Embryonic facial prominence (tissue), 1 donor: ENCODE measurements around the gene TTC39A.
"Not testable (repeated sequence)": the region's sequence is repeated elsewhere in the genome, so short reads cannot be mapped to it uniquely, and the experiment has no call there.

Experiments
- DNase-seq: peaks from one replicate; pipeline ENCODE4 v3.0.0-alpha.2; 2016; ENCODE audit errors: extremely low spot score

TTC39A gene

DNA sequence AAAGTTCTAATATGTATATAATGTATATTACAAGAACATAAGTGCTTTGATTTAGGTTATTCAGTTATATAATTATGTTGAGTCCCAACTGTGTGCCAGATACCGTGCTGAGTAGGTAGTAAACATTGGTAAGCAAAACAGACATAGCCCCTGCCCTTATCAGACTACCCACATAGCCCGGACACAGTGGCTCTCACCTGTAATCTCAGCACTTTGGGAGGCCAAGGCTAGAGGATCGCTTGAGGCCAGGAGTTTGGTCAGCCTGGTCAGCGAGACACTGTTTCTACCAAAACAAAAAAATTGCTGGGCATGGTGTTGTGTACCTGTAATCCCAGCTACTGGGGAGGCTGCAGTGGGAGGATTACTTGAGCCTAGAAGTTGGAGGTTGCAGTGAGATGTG, 63.6 kb downstream of the TTC39A start:
- no peak for DNase-seq

DNA sequence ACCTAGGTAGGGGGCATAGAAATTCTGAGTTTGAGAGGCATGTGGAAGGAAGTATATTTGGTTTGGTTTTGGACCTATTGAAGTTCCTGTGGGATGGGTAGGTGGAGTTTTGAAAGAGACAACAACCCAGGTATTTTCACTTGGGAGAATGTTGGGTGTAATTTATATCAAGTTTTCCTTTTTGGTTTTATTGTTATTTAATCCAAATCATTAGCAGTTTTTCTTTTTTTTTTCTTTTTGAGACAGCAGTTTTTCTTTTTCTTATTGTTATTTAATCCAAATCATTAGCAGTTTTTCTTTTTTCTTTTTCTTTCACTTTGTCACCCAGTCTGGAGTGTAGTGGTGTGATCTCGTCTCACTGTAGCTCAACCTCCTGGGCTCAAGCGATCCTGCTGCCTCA, 64.2 kb downstream of the TTC39A start:
- DNase-seq: no peak

DNA sequence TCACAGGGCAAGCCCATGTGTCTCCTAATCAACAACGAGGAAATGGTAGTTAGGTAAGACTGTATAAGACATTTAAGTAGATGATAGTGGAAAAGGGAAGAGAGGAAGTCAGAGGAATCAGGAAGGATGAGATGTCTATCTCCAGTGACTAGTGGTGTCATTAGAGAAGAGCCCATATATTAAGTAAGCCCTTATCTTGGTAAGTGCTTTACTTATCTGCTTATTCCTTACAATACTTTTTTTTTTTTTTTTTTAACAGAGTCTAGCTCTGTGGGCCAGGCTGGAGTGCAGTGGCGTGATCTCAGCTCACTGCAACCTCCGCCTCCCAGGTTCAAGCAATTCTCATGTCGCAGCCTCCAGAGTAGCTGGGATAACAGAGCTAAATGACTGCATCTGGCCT, 64.7 kb downstream of the TTC39A start:
- no peak for DNase-seq

DNA sequence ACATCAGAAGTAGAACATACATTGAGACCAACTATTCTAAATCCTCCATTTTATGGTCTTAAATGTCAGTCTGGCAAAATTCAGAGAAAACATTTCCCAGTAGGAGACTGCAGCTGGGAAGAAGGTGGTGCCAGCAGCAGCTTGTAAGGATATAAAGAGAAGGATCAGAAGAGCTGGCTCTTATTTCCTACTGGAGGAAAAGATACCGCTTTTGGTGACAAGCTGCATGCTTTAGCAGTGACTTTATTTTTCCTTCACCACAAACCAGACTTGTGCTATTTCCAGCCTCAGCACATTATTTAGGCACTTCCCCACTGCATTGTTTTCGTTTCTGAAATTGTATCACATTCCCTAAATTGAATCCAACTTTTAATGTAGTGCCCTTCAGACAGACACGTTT, 65.9 kb downstream of the TTC39A start:
- peak; percentile 20 for DNase-seq

DNA sequence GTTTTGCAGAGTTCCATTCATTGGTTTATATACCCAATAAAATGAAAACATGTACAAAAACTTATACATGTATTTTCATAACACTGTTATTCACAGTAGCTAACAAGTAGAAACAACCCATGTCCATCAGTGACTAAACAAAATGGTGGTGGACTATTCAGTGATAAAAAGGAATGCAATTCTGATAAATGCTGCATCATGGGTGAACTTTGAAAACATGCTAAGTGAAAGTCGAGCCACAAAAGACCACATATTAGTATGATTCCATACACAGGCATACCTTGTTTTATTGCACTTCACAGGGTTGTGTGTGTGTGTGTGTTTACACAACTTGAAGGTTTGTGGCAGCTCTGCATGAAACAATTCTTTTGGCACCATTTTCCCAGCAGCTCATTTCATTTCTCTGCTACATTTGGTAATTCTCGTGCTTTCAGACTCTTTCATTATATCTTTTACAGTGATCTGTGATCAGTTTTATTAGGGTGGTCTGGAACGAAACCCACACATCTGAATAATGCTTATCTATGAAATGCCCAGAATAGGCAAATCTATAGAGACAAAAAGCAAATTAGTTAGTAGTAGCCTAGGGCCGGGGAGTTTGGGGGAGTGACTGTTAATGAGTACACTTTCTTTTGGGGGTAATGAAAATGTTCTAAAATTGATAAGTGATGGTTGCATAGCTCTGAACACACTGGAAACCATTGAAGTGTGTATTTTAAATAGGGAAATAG, 67.0 kb downstream of the TTC39A start:
- no peak for DNase-seq

DNA sequence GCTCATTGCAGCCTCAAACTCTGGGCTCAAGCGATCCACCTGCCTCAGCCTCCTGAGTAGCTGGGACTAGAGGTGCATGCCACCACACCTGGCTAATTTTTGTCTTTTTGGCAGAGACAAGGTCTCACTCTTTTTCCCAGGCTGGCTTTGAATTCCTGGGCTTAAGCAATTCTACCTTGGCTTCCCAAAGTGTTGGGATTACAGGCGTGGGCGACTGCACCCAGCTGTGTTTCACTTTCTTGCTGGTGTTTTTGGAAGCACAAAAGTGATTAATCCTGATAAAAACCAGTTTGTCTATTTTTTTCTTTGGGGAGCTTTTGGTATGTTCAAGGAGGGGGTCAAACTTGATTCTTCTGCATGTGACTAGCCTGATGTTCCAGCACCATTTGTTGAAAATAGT, 75.0 kb downstream of the TTC39A start:
- no peak for DNase-seq

DNA sequence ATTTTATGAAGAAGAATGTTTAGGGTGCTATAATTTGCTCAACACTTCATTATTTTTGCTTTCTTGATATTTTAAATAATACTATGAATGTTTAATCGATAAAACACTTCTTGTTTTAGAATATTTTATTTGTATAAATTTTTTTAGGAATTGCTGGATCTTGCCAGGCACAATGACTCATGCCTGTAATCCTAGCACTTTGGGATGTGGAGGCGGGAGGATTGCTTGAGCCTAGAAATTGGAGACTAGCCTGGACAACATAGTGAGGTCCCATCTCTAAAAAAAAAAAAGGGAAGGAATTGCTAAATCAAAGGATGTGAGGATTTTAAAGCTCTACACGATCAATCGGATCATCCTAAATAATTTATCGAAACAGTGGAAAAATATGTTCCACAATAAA, 76.7 kb downstream of the TTC39A start:
- DNase-seq: no peak

DNA sequence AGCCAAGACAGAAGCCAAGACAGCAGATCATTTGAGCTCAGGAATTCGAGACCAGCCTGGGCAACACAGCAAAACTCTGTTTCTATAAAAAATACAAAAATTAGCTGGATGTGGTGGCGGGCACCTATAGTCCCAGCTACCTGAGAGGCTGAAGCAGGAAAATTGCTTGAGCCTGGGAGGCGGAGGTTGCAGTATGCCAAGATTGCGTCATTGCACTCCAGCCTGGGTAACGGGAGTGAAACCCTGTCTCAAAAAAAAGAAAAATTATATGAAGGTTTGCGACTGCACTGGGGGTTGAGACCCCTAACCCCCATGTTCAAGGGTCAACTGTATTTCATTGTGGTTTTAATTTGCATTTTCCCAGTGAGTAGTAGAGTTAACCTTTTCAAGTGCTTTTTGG, 78.0 kb downstream of the TTC39A start:
- DNase-seq: no peak

DNA sequence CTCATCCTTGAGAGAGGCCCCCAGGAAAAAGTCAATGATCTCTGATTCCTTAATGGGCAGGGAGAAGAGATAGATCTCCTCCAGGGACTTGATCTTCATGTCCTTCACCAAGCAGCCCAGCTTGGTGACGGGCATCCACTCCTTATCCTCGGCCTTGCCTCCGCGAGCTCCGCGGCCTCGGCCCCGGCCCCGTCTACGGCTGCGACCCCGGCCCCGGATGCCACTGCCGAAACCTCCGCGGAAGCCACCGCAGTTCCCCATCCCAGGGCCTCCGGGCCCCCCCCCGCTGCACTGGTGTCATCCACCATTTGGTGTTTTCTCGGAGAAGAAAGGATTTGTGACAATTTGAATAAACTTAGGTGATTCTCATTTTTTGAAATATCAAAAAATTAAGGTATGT, 79.2 kb downstream of the TTC39A start:
- DNase-seq: not testable (repeated sequence)

DNA sequence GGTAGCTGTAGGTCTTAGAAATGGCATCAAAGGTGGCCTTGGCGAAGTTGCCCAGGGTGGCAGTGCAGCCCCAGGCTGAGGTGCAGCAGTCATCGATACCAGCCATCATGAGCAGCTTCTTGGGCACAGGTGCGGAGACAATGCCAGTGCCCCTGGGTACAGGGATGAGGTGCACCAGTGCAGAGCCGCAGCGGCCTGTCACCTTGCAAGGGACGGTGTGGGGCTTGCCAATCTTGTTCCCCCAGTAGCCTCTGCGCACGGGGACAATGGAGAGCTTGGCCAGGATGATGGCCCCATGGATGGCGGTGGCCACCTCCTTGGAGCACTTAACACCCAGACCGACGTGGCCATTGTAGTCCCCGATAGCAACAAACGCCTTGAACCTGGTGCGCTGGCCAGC, 79.6 kb downstream of the TTC39A start:
- not testable (repeated sequence) for DNase-seq

DNA sequence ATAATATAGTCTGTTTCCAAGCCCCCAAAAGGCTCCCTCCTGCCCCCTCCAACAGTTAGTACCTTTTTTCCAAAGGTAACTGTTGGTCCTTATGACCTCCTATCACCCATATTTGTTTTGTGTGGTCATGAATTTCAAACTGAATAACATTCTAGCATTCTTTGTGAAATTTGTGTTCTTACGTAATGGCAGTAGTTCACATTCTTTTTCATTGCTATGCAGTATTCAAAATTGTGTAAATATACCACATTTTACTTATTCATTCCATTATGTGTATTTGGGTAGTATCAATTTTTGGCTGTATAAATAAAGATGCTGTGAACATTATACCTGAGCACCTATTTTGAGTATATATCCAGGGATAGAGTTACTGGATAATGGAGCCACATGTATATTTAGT, 80.9 kb downstream of the TTC39A start:
- no peak for DNase-seq

DNA sequence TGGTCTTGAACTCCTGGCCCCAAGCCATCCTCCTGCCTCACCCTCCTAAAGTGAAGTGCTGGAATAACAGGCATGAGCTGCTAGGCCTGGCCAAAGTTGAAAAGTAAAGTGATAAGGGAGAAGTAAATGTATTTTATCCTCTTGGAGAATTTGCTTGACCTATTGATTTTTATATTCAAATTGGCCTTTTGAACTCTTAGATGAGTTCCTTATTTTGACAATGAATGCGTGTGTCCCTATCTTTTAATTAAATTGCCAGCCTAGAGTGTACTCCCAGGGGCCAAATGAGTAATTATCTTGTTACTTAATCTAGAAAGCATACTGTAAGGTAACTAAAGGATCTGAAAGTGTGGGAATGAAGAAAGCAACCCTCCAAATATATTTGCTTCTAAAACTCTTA, 82.9 kb downstream of the TTC39A start:
- DNase-seq: no peak

DNA sequence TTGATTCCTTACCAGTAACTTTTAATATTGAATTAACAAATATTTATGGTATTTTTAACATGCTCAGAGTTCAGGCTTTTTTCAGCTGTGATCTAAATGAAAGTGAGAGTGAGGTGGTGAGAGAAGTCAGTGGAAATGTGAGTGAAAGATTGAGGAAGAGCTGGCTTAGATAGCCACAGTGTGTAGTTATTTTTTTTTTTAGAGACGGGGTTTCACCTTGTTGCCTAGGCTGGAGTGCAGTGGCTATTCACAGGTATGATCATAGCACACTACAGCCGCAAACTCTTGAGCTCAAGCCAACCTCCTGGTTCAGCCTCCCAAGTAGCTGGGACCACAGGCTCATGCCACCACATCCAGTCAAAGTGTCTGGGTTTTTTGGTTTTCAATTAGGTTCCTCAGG, 83.3 kb downstream of the TTC39A start:
- DNase-seq: no peak

DNA sequence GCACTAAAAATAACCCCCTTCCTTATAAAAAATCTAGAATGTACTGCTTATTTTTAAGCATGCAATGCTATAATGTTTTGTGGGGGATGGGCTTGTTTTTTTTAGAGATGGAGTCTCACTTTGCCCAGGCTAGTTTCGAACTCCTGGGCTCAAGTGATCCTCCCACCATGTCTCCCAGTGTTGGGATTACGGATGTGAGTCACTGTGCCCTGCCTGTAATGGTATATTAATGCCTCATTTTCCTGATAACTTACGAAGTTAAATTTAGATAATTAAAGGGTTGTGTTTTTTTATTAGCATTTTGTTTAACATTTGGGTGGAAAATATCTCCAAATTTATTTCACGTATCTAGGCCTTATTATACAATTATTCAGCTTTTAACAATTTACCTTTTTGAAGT, 87.8 kb downstream of the TTC39A start:
- DNase-seq: no peak

DNA sequence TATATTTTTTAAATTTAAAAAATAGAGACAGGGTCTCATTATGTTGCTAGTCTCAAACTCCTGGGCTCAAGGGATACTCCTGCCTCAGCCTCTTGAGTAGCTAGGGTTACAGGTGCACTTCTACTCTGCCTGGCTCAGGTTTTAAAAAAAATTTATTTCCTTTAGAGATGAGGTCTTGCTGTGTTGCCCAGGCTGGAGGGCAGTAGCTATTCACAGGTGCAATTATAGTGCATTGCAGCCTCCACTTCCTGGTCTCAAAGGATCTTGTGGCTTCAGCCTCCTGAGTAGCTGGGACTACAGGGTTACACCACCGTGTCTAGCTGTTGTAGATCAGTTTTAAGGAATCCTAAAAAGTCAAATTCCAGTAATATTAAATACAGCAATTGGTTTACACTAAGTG, 89.2 kb downstream of the TTC39A start:
- DNase-seq: no peak

DNA sequence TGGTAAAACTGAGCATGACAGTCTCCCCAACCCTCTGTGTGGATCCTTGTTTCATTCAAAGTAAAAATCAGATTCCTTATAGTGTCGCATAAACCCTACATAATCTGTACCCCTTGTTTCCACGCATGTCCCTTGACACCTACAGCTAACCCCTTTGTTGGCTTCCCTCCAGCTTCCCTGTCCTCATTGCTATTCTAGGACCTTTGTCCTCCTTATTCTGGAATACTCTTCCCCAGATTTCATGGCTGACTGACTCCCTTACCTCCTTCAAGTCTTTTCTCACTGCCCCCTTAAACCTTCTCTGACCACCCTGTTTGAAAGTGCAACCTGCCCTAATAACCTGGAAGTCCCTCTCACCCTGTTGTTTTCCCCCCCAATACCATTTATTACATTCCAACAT, 90.3 kb downstream of the TTC39A start:
- no peak for DNase-seq

DNA sequence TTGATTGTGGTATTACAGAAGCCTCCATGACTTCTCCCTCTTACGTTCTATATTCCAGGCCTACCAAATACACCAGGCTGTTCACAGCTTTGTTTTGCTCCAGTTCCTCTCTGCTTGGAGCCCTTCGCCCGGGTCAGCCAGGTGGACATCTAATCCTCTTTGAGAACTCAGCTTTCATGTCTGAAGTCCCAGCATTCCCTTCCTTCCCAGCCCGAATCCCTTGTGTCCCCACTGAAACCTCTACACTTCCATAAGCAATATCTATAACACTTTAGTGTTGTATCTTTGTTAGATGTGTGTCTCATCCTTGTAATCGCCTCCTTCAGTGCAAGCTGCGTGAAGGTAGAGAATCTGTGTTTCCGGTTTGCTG, 92.3 kb downstream of the TTC39A start:
- DNase-seq: peak; percentile 45

DNA sequence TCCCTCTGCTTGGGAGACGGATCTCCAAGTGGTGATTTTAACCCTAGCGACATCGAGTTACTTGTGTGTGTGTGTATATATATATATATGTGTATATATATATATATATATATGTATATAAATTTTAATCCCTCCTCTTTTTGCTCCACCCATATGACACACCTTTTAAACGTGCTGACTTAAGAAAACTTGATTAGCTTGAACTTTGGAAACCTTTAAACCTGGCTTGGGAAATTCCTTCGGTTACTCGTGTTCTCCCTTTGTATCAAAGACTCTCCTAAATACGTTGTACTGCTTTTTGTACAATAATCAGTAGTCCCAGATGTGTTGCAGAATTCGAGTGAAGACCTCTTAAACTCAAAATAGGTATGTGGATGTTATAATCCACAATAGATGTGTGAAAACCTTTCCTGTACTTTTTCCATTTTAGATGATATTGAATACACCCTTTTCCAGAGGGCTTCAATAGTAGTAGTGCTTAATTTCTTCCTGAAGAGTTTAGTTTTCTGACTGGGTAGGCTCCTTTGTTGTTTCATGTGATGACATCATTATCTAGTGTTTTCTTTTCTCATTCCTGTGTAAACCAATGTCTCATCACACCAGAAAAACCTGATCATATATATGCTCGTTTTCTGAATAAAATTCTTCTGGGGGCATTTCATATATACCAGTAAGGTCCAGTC, 92.9 kb downstream of the TTC39A start:
- DNase-seq: no peak
